ENCODE data around the gene RPL11.

DNA sequence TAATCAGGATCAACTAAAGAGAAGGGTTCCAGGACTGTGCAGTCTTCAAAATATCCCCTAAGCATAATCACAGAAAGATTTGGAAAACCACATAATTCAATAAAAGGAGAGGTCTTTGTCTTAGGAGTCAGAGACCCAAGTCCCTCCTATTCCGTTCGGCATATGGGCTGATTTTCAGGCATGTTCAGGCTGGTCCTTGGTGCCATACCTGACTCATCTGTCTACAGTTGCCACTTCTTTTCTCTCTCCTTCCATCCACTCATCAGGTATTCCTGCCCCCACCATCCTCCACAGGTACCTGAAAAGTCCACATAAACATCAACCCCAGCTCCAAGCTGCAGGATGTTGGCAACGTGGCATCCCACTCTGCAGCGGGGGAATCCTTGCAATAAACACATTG is 29.7 kb upstream of the RPL11 start:
- TF ChIP-seq, protein P1, sequence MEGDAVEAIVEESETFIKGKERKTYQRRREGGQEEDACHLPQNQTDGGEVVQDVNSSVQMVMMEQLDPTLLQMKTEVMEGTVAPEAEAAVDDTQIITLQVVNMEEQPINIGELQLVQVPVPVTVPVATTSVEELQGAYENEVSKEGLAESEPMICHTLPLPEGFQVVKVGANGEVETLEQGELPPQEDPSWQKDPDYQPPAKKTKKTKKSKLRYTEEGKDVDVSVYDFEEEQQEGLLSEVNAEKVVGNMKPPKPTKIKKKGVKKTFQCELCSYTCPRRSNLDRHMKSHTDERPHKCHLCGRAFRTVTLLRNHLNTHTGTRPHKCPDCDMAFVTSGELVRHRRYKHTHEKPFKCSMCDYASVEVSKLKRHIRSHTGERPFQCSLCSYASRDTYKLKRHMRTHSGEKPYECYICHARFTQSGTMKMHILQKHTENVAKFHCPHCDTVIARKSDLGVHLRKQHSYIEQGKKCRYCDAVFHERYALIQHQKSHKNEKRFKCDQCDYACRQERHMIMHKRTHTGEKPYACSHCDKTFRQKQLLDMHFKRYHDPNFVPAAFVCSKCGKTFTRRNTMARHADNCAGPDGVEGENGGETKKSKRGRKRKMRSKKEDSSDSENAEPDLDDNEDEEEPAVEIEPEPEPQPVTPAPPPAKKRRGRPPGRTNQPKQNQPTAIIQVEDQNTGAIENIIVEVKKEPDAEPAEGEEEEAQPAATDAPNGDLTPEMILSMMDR (conservative IDR thresholded peaks at IDR 0.05) = no peak
- TF ChIP-seq EZH2 (IDR thresholded peaks at IDR 0.05; ENCODE audit: low read depth) = no peak
